Measurements from ENCODE around the gene PLA2G4B.

DNA sequence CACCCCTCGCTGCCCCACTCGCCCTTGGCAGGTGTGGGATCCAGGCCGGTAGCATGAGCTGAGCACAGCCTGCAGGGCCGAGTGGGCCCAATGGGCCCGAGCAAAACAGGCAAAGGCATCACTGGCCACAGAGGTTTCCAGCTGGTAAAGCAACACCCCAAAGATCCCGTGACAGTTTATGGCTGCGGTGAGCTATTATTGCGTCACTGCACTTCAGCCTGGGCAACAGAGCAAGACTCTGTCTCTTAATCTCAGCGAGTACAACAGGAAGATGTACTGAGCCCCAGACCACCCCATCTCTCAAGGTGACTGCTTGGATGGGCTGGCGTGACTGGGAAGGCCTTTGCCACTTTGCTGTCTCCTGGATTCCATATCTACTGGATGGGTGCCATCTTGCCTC is 6.4 kb upstream of the PLA2G4B start:
- TF ChIP-seq, protein P1, sequence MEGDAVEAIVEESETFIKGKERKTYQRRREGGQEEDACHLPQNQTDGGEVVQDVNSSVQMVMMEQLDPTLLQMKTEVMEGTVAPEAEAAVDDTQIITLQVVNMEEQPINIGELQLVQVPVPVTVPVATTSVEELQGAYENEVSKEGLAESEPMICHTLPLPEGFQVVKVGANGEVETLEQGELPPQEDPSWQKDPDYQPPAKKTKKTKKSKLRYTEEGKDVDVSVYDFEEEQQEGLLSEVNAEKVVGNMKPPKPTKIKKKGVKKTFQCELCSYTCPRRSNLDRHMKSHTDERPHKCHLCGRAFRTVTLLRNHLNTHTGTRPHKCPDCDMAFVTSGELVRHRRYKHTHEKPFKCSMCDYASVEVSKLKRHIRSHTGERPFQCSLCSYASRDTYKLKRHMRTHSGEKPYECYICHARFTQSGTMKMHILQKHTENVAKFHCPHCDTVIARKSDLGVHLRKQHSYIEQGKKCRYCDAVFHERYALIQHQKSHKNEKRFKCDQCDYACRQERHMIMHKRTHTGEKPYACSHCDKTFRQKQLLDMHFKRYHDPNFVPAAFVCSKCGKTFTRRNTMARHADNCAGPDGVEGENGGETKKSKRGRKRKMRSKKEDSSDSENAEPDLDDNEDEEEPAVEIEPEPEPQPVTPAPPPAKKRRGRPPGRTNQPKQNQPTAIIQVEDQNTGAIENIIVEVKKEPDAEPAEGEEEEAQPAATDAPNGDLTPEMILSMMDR (IDR thresholded peaks at IDR 0.05) = no peak
- no peak for TF ChIP-seq ZFX (IDR thresholded peaks at IDR 0.05; ENCODE audit: borderline replicate concordance)

Data from 22Rv1 (cell line).